GM23338 (cell line): ENCODE results near the gene LRSAM1. TPM values are rescaled to one million over a fixed set of nuclear protein-coding genes. Genes with fewer than 3 reads are reported as not detected.

Experiments used
- ATAC-seq: fragments of 200-7000 bp; cut with Tn5 transposase; 3 replicates; pipeline ENCODE4 v1.9.1; 2020
- DNase-seq: peaks from one replicate; pipeline ENCODE4 v3.0.0-alpha.2; 2015; ENCODE audit warnings: low spot score
- H2AFZ ChIP-seq: fragments of 200-600 bp; sonication (generic); 2 replicates; pipeline ENCODE4 v1.8.0; 2016; ENCODE audit warnings: antibody characterized with exemption, mild to moderate bottlenecking, moderate library complexity
- H3F3A ChIP-seq: fragments of 200-600 bp; sonication (generic); replicated peaks from 2 replicates; pipeline ENCODE4 v1.8.0; 2017; ENCODE audit warnings: antibody characterized with exemption, mixed run types, low read depth
- H3K27ac ChIP-seq: fragments of 200-600 bp; sonication (generic); 2 replicates; pipeline ENCODE4 v1.6.1; 2016; ENCODE audit warnings: low read depth
- H3K27me3 ChIP-seq: fragments of 200-600 bp; sonication (generic); 2 replicates; pipeline ENCODE4 v1.8.0; 2016; ENCODE audit warnings: mild to moderate bottlenecking, mixed run types, moderate library complexity; ENCODE audit not compliant: insufficient read depth
- H3K36me3 ChIP-seq: fragments of 200-600 bp; sonication (generic); 2 replicates; pipeline ENCODE4 v1.8.0; 2016; ENCODE audit warnings: mild to moderate bottlenecking; ENCODE audit not compliant: insufficient read depth
- H3K4me1 ChIP-seq: fragments of 200-600 bp; sonication (generic); 2 replicates; pipeline ENCODE4 v1.8.0; 2016; ENCODE audit warnings: mild to moderate bottlenecking, moderate library complexity; ENCODE audit not compliant: insufficient read depth
- H3K4me2 ChIP-seq: fragments of 200-600 bp; sonication (generic); 2 replicates; pipeline ENCODE4 v1.7.1; 2017; ENCODE audit warnings: mixed run types
- H3K4me3 ChIP-seq: fragments of 200-600 bp; sonication (generic); 2 replicates; pipeline ENCODE4 v1.6.1; 2016; ENCODE audit warnings: mixed run types
- H3K79me2 ChIP-seq: fragments of 200-600 bp; sonication (generic); replicated peaks from 2 replicates; pipeline ENCODE4 v1.8.0; 2017; ENCODE audit warnings: mild to moderate bottlenecking; ENCODE audit not compliant: insufficient read depth
- H3K9me2 ChIP-seq: fragments of 200-600 bp; sonication (generic); 2 replicates; pipeline ENCODE4 v1.8.0; 2017; ENCODE audit not compliant: insufficient read depth
- H4K20me1 ChIP-seq: fragments of 200-600 bp; sonication (generic); replicated peaks from 2 replicates; pipeline ENCODE4 v1.8.0; 2017; ENCODE audit warnings: mild to moderate bottlenecking; ENCODE audit not compliant: insufficient read depth
- H3K27ac Mint-ChIP-seq: 2 replicates; pipeline ENCODE4 v1.8.0; 2020; ENCODE audit warnings: inconsistent platforms, mild to moderate bottlenecking, moderate library complexity, mixed read lengths
- H3K27me3 Mint-ChIP-seq: 3 replicates; pipeline ENCODE4 v1.8.0; 2022; ENCODE audit warnings: low read depth, mild to moderate bottlenecking, moderate library complexity, mixed read lengths, inconsistent platforms; ENCODE audit not compliant: insufficient read depth, poor library complexity
- H3K36me3 Mint-ChIP-seq: 3 replicates; pipeline ENCODE4 v1.8.0; 2021; ENCODE audit warnings: low read depth, mild to moderate bottlenecking, inconsistent platforms, moderate library complexity, mixed read lengths
- H3K4me1 Mint-ChIP-seq: 3 replicates; pipeline ENCODE4 v1.8.0; 2020; ENCODE audit warnings: mild to moderate bottlenecking, inconsistent platforms, mixed read lengths
- H3K4me3 Mint-ChIP-seq: 3 replicates; pipeline ENCODE4 v1.8.0; 2021; ENCODE audit warnings: moderate library complexity, mild to moderate bottlenecking, inconsistent platforms, mixed read lengths
- H3K9me3 Mint-ChIP-seq: 3 replicates; pipeline ENCODE4 v1.8.0; 2020; ENCODE audit warnings: moderate library complexity, mild to moderate bottlenecking, inconsistent platforms, mixed read lengths
- CREB1 ChIP-seq: fragments of 250-450 bp; sonication (Bioruptor Pico); IDR thresholded peaks from 2 replicates; pipeline ENCODE4 v1.5.0; 2020; ENCODE audit warnings: low read depth, mild to moderate bottlenecking, moderate library complexity
- ETS1 ChIP-seq: IDR thresholded peaks from 2 replicates; pipeline ENCODE4 v1.6.1; 2016; ENCODE audit warnings: antibody characterized with exemption
- EZH2phosphoT487 ChIP-seq: fragments of 200-600 bp; sonication (generic); IDR thresholded peaks from one replicate; pipeline ENCODE4 v1.8.1; 2018; ENCODE audit warnings: antibody characterized with exemption; ENCODE audit not compliant: unreplicated experiment
- NANOG ChIP-seq: IDR thresholded peaks from 2 replicates; pipeline ENCODE4 v1.6.1; 2016; ENCODE audit warnings: antibody characterized with exemption, borderline replicate concordance
- POLR2AphosphoS5 ChIP-seq: IDR thresholded peaks from 2 replicates; pipeline ENCODE4 v1.6.1; 2016; ENCODE audit warnings: antibody characterized with exemption, low read depth
- STAT1 ChIP-seq: IDR thresholded peaks from one replicate; pipeline ENCODE4 v1.6.1; 2016; ENCODE audit warnings: antibody characterized with exemption; ENCODE audit not compliant: unreplicated experiment
- ZNF114 ChIP-seq: fragments of 250-450 bp; sonication (Bioruptor Pico); IDR thresholded peaks from 2 replicates; pipeline ENCODE4 v1.5.0; 2020; ENCODE audit warnings: mild to moderate bottlenecking, moderate library complexity
- ZNF331 ChIP-seq: fragments of 250-450 bp; sonication (Bioruptor Pico); IDR thresholded peaks from 2 replicates; pipeline ENCODE4 v1.5.0; 2020; ENCODE audit warnings: low read depth, mild to moderate bottlenecking, moderate library complexity
- polyA plus RNA-seq: library from polyadenylated mRNA; unstranded; fragments of >200 nt; fragmentation: Nextera tagmentation; extraction: Ambion mirVana; gene quantifications from 2 replicates; pipeline ENCODE4 v1.2.1, GENCODE V29; 2016
- total RNA-seq: library from RNA; depleted of rRNA; stranded (reverse); fragments of >200 nt; shearing (Covaris generic); gene quantifications from 2 replicates; pipeline ENCODE4 v1.2.3, GENCODE V29; 2014
- TF ChIP-seq, protein P1 (sequence below), 2 experiments: fragments of 200-600 bp in 1 of 2; sonication (generic) in 1 of 2; conservative IDR thresholded peaks; 2 replicates each; pipeline versions ENCODE4 v1.5.1 to v1.6.1; 2016 to 2017; ENCODE audit warnings: antibody characterized with exemption in 2 of 2, low read depth in 2 of 2, mild to moderate bottlenecking in 2 of 2, moderate library complexity in 1 of 2
- TF ChIP-seq, protein P2 (sequence below): fragments of 250-450 bp; sonication (Bioruptor Pico); IDR thresholded peaks from 2 replicates; pipeline ENCODE4 v1.5.0; 2020; ENCODE audit warnings: mild to moderate bottlenecking, moderate library complexity

LRSAM1 gene
- total and polyA plus RNA-seq, 2 experiments from 2014 or later = 12.8 to 21.9 TPM

GRCh38 chr9:127537792-127538191 is 86.5 kb downstream of the LRSAM1 start:
- Mint-ChIP-seq H3K36me3 (no peaks in the 10 kb centered on the region), H3K27ac (no peak overlapping the region; the same call in 1 of the 2 replicates), H3K27me3 (peaks cover 17% of the 10 kb centered on the region), H3K9me3 (no peaks in the 10 kb centered on the region), H3K4me3 (no peak overlapping the region), H3K4me1 (peaks cover 23% of the 10 kb centered on the region)
- H2AFZ ChIP-seq = no peak overlapping the region
- peaks cover 16% of the 10 kb centered on the region for H3K79me2 ChIP-seq
- no peak overlapping the region for H3K4me2 ChIP-seq
- DNase-seq (peak; percentile 71), ATAC-seq (peak; percentile 84)
- no peaks in the 10 kb centered on the region; the same call in 1 of the 2 replicates for H4K20me1 ChIP-seq
- H3K36me3 ChIP-seq = no peaks in the 10 kb centered on the region
- peaks cover 16% of the 10 kb centered on the region for H3K4me1 ChIP-seq
- no peaks in the 10 kb centered on the region for H3K27me3 ChIP-seq
- H3K27ac ChIP-seq = 0 out of 2 replicates have a peak overlapping the region, but pooled peaks have one; percentile 16
- no peak overlapping the region for H3K4me3 ChIP-seq
- TF ChIP-seq, protein P1, sequence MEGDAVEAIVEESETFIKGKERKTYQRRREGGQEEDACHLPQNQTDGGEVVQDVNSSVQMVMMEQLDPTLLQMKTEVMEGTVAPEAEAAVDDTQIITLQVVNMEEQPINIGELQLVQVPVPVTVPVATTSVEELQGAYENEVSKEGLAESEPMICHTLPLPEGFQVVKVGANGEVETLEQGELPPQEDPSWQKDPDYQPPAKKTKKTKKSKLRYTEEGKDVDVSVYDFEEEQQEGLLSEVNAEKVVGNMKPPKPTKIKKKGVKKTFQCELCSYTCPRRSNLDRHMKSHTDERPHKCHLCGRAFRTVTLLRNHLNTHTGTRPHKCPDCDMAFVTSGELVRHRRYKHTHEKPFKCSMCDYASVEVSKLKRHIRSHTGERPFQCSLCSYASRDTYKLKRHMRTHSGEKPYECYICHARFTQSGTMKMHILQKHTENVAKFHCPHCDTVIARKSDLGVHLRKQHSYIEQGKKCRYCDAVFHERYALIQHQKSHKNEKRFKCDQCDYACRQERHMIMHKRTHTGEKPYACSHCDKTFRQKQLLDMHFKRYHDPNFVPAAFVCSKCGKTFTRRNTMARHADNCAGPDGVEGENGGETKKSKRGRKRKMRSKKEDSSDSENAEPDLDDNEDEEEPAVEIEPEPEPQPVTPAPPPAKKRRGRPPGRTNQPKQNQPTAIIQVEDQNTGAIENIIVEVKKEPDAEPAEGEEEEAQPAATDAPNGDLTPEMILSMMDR (conservative IDR thresholded peaks at IDR 0.05; ENCODE audit: low read depth in 2 of 2) = peak; percentile 37 to 70; a peak in 3 of 4 replicates
- TF ChIP-seq ZNF114 (CRISPR knock-in tag) = no peak
- H3K9me2 ChIP-seq = no peaks in the 10 kb centered on the region
- H3F3A ChIP-seq = no peaks in the 10 kb centered on the region

DNA sequence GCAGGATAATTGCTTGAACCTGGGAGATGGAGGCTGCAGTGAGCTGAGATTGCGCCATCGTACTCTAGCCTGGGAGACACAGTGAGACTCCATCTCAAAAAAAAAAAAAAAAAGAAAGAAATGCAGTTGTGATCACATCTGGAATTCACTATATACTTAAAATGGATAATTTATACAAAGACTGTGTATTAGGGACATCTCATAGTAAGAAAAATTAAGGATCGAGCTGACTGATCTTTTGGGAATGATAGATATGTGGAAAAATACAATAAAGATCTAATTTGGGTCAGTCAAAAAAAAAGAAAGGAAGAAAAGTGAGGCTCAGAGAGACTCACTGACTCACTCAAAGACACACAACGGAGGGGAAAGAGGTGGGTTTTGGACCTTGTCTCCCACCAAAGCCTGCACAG is 87.5 kb downstream of the LRSAM1 start:
- no peaks in the 10 kb centered on the region; the same call in 1 of the 2 replicates for H4K20me1 ChIP-seq
- H3K27me3 ChIP-seq = no peaks in the 10 kb centered on the region
- no peaks in the 10 kb centered on the region for H3K36me3 Mint-ChIP-seq
- H3F3A ChIP-seq = no peaks in the 10 kb centered on the region
- no peak overlapping the region for H2AFZ ChIP-seq
- DNase-seq (no peak), ATAC-seq (no peak)
- H3K4me2 ChIP-seq = no peak overlapping the region
- no peak overlapping the region for H3K4me3 Mint-ChIP-seq
- peaks cover 24% of the 10 kb centered on the region for H3K79me2 ChIP-seq
- no peaks in the 10 kb centered on the region for H3K9me2 ChIP-seq
- H3K36me3 ChIP-seq = no peaks in the 10 kb centered on the region
- no peak overlapping the region for H3K4me3 ChIP-seq
- no peaks in the 10 kb centered on the region for H3K9me3 Mint-ChIP-seq
- H3K4me1 Mint-ChIP-seq = peaks cover 23% of the 10 kb centered on the region
- H3K4me1 ChIP-seq = peaks cover 16% of the 10 kb centered on the region
- peaks cover 17% of the 10 kb centered on the region for H3K27me3 Mint-ChIP-seq
- no peak overlapping the region for H3K27ac Mint-ChIP-seq
- 0 out of 2 replicates have a peak overlapping the region, but pooled peaks have one; percentile 39 for H3K27ac ChIP-seq
- TF ChIP-seq EZH2phosphoT487 = no peak
- no peak for TF ChIP-seq POLR2AphosphoS5
- no peak for TF ChIP-seq ETS1
- TF ChIP-seq, protein P1 (conservative IDR thresholded peaks at IDR 0.05; ENCODE audit: low read depth in 2 of 2) = no peak
- TF ChIP-seq, protein P2, sequence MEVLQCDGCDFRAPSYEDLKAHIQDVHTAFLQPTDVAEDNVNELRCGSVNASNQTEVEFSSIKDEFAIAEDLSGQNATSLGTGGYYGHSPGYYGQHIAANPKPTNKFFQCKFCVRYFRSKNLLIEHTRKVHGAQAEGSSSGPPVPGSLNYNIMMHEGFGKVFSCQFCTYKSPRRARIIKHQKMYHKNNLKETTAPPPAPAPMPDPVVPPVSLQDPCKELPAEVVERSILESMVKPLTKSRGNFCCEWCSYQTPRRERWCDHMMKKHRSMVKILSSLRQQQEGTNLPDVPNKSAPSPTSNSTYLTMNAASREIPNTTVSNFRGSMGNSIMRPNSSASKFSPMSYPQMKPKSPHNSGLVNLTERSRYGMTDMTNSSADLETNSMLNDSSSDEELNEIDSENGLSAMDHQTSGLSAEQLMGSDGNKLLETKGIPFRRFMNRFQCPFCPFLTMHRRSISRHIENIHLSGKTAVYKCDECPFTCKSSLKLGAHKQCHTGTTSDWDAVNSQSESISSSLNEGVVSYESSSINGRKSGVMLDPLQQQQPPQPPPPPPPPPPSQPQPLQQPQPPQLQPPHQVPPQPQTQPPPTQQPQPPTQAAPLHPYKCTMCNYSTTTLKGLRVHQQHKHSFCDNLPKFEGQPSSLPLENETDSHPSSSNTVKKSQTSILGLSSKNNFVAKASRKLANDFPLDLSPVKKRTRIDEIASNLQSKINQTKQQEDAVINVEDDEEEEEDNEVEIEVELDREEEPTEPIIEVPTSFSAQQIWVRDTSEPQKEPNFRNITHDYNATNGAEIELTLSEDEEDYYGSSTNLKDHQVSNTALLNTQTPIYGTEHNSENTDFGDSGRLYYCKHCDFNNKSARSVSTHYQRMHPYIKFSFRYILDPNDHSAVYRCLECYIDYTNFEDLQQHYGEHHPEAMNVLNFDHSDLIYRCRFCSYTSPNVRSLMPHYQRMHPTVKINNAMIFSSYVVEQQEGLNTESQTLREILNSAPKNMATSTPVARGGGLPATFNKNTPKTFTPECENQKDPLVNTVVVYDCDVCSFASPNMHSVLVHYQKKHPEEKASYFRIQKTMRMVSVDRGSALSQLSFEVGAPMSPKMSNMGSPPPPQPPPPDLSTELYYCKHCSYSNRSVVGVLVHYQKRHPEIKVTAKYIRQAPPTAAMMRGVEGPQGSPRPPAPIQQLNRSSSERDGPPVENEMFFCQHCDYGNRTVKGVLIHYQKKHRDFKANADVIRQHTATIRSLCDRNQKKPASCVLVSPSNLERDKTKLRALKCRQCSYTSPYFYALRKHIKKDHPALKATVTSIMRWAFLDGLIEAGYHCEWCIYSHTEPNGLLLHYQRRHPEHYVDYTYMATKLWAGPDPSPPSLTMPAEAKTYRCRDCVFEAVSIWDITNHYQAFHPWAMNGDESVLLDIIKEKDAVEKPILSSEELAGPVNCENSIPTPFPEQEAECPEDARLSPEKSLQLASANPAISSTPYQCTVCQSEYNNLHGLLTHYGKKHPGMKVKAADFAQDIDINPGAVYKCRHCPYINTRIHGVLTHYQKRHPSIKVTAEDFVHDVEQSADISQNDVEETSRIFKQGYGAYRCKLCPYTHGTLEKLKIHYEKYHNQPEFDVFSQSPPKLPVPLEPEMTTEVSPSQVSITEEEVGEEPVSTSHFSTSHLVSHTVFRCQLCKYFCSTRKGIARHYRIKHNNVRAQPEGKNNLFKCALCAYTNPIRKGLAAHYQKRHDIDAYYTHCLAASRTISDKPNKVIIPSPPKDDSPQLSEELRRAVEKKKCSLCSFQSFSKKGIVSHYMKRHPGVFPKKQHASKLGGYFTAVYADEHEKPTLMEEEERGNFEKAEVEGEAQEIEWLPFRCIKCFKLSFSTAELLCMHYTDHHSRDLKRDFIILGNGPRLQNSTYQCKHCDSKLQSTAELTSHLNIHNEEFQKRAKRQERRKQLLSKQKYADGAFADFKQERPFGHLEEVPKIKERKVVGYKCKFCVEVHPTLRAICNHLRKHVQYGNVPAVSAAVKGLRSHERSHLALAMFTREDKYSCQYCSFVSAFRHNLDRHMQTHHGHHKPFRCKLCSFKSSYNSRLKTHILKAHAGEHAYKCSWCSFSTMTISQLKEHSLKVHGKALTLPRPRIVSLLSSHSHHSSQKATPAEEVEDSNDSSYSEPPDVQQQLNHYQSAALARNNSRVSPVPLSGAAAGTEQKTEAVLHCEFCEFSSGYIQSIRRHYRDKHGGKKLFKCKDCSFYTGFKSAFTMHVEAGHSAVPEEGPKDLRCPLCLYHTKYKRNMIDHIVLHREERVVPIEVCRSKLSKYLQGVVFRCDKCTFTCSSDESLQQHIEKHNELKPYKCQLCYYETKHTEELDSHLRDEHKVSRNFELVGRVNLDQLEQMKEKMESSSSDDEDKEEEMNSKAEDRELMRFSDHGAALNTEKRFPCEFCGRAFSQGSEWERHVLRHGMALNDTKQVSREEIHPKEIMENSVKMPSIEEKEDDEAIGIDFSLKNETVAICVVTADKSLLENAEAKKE (CRISPR knock-in tag) = no peak
- no peak for TF ChIP-seq ZNF331 (CRISPR knock-in tag)
- no peak for TF ChIP-seq NANOG
- TF ChIP-seq ZNF114 (CRISPR knock-in tag) = no peak
- TF ChIP-seq CREB1 (CRISPR knock-in tag) = no peak
- no peak for TF ChIP-seq STAT1
